ENCODE results near the gene CPT1A. TPM values are rescaled to one million over a fixed set of nuclear protein-coding genes. Genes with fewer than 3 reads are reported as not detected.

CPT1A gene
- polyA plus RNA-seq, 3 donors = 26.3 to 36.4 (median 31.3) TPM

Other genes with a start within 250 kb of the CPT1A start
- gene GAL, start 157.4 kb downstream of the CPT1A start, polyA plus RNA-seq (ENCODE audit: insufficient read length in 3 of 3) = under 1 TPM; 0.30 to 0.39 (median 0.33) TPM
- 10 to 100 TPM; 15.9 to 18.3 (median 17.5) TPM for gene TESMIN, start 90.4 kb downstream of the CPT1A start, polyA plus RNA-seq (ENCODE audit: insufficient read length in 3 of 3)
- gene MRPL21, start 61.9 kb upstream of the CPT1A start, polyA plus RNA-seq (ENCODE audit: insufficient read length in 3 of 3) = 10 to 100 TPM; 78.5 to 84.5 (median 82.6) TPM
- gene IGHMBP2, start 62.0 kb upstream of the CPT1A start, polyA plus RNA-seq (ENCODE audit: insufficient read length in 3 of 3) = 10 to 100 TPM; 15.0 to 19.5 (median 15.5) TPM
- not detected for gene MRGPRD, start 139.1 kb upstream of the CPT1A start, polyA plus RNA-seq (ENCODE audit: insufficient read length in 3 of 3)
- 10 to 100 TPM; 17.2 to 26.1 (median 23.7) TPM for gene MRGPRF, start 171.3 kb upstream of the CPT1A start, polyA plus RNA-seq (ENCODE audit: insufficient read length in 3 of 3)
- 10 to 100 TPM; 13.4 to 21.5 (median 15.1) TPM for gene TPCN2, start 207.0 kb upstream of the CPT1A start, polyA plus RNA-seq (ENCODE audit: insufficient read length in 3 of 3)

Data from renal cortex interstitium (tissue), 3 donors.